ENCODE results near the gene MFN2. TPM values are rescaled to one million over a fixed set of nuclear protein-coding genes. Genes with fewer than 3 reads are reported as not detected.
"Not testable (repeated sequence)": the region's sequence is repeated elsewhere in the genome, so short reads cannot be mapped to it uniquely, and the experiment has no call there.

Gene MFN2
- total RNA-seq = 10 to 100 TPM; 53.8 to 71.6 (median 58.7) TPM

DNA sequence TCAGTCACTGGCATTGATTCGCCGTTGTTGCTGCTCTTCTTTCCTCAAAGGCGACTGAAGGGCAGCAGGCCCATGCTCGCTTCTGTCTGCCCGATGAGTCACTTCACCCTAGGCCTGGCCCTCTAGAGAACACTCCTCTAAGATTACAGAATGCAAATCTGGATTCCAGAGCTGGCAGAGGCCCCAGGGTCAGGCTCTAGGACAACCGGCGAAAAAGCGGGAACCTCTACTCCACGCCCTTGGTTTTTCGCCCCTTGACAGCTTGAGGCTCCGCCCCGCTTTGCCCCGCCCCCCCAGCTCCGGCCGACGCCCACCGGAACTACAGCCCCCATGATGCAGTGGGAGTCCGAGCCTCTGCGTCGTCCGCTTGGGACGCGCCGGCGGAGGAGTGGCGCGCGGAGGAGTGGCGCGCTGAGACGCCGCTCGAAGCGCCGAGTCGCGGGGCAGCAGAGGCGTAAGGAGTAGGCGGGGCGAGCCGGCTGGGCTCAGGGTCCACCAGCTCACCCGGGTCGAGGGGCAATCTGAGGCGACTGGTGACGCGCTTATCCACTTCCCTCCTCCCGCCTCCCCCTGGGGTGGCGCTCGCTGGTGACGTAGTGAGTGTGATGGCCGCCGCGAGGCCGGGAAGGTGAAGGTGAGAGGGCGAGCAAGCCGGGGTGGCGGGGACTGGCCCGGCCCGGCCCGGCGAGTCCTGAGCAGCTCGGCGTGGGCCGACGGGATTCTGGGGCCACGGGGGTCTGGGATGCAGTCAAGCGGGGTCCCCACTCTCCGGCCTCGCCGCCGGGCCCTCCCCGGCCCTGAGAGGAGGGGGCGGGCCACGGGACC, at the start of gene MFN2:
TSS of gene MFN2 (plus strand) at position 594 of the 825 bp plus-strand sequence. CDS start 8,725 bp downstream, outside the sequence.
- Histone ChIP-seq H3K4me3 (peak within 1 kb of the TSS; percentile 73 to 85 (median 76)), H3K9me3 (no peaks in the 10 kb centered on the region), H3K27me3 (no peaks in the 10 kb centered on the region), H3K27ac (peak within 1 kb of the TSS; percentile 92 to 96 (median 94)), H3K36me3 (peaks cover 0 to 49% (median 5%) of the 10 kb centered on the region in 3 donors), H3K4me1 (peaks cover 0 to 51% (median 13%) of the 10 kb centered on the region in 4 donors)
- WGBS, 2 donors = 0% methylated on average over 51 to 54 of the region's 74 CpGs
- DNase-seq (ENCODE audit: low spot score in 2 of 2) = peak; percentile 88 to 92
- TF ChIP-seq, protein P1, sequence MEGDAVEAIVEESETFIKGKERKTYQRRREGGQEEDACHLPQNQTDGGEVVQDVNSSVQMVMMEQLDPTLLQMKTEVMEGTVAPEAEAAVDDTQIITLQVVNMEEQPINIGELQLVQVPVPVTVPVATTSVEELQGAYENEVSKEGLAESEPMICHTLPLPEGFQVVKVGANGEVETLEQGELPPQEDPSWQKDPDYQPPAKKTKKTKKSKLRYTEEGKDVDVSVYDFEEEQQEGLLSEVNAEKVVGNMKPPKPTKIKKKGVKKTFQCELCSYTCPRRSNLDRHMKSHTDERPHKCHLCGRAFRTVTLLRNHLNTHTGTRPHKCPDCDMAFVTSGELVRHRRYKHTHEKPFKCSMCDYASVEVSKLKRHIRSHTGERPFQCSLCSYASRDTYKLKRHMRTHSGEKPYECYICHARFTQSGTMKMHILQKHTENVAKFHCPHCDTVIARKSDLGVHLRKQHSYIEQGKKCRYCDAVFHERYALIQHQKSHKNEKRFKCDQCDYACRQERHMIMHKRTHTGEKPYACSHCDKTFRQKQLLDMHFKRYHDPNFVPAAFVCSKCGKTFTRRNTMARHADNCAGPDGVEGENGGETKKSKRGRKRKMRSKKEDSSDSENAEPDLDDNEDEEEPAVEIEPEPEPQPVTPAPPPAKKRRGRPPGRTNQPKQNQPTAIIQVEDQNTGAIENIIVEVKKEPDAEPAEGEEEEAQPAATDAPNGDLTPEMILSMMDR (IDR thresholded peaks at IDR 0.05) = peak in 1 of 5 experiments; percentile 43
- TF ChIP-seq EP300 (IDR thresholded peaks at IDR 0.05) = peak; percentile 91
- peak in 1 of 2 donors; percentile 45 for TF ChIP-seq POLR2A (IDR thresholded peaks at IDR 0.05)

DNA sequence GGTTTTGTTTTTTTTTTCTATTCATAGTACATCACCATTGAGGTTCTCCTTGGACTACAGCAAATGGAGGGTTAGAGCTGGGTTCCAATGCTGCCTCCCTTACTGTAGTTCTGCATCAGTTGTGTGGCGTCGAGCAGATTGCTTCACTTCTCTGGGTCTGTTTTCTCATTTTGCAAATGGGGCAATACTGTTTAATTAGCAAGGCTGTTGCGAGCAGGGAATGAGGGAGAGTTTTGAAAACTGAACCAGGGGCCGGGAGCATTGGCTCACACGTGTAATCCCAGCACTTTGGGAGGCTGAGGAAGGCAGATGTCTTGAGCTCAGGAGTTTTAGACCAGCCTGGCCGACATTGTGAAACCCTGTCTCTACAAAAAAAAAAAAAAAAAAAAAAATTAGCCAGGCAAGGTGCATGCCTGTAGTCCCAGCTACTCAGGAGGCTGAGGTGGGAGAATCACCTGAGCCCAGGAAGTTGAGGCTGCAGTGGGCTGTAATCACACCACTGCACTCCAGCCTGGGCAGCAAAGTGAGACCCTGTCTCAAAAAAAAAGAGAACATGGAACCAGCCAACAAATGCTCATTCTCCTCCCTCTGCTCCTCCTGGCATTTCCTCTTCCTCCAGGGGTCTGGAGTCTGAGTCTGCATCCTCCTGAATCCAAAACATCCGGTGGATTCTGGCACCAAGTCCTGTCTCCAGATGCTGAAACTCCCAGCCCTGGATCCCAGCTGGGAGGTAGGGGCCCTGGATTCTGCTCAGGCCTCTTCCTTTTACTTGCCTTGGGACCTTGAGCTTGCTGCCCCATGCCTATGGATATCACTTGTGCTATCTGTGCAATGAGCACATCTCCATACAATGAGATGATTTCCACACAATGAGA, 49.4 kb upstream of the MFN2 start:
- no peaks in the 10 kb centered on the region for H3K27me3 ChIP-seq
- no peaks in the 10 kb centered on the region for H3K9me3 ChIP-seq
- TF ChIP-seq EP300 (IDR thresholded peaks at IDR 0.05) = peak in 1 of 2 donors; percentile 13
- TF ChIP-seq POLR2A (IDR thresholded peaks at IDR 0.05) = no peak
- DNase-seq (ENCODE audit: low spot score in 2 of 2) = no peak
- peaks cover 0 to 53% (median 20%) of the 10 kb centered on the region in 4 donors for H3K4me1 ChIP-seq
- 56 to 67% methylated on average over 7 of the region's 7 CpGs for WGBS, 2 donors
- no peaks in the 10 kb centered on the region for H3K36me3 ChIP-seq
- no peak overlapping the region for H3K4me3 ChIP-seq
- H3K27ac ChIP-seq = peak overlapping the region in 2 of 4 donors; percentile 26 to 68

DNA sequence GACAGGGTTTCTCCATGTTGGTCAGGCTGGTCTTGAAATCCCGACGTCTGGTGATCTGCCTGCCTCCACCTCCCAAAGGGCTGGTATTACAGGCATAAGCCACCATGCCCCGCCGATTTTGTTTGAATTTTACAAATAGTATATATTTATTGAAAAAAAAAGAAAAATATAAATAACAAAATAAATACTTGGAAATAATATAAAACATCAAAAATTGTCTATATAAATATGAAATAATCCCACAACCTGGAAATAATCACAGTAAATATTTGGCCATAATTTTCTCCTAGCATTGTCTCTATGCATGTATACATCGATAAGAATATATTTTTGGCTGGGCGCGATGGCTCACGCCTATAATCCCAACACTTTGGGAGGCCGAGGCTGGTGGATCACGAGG, 48.4 kb upstream of the MFN2 start:
- no peak for DNase-seq (ENCODE audit: low spot score in 2 of 2)
- no peaks in the 10 kb centered on the region for H3K9me3 ChIP-seq
- no peak overlapping the region for H3K27ac ChIP-seq
- no peaks in the 10 kb centered on the region for H3K27me3 ChIP-seq
- no peaks in the 10 kb centered on the region for H3K36me3 ChIP-seq
- no peak overlapping the region for H3K4me3 ChIP-seq
- H3K4me1 ChIP-seq = peaks cover 0 to 57% (median 19%) of the 10 kb centered on the region in 4 donors
- 88 to 91% methylated on average over 10 of the region's 10 CpGs for WGBS, 2 donors
- TF ChIP-seq, protein P1 (IDR thresholded peaks at IDR 0.05) = no peak
- TF ChIP-seq POLR2A (IDR thresholded peaks at IDR 0.05) (no peak), EP300 (IDR thresholded peaks at IDR 0.05) (no peak)

DNA sequence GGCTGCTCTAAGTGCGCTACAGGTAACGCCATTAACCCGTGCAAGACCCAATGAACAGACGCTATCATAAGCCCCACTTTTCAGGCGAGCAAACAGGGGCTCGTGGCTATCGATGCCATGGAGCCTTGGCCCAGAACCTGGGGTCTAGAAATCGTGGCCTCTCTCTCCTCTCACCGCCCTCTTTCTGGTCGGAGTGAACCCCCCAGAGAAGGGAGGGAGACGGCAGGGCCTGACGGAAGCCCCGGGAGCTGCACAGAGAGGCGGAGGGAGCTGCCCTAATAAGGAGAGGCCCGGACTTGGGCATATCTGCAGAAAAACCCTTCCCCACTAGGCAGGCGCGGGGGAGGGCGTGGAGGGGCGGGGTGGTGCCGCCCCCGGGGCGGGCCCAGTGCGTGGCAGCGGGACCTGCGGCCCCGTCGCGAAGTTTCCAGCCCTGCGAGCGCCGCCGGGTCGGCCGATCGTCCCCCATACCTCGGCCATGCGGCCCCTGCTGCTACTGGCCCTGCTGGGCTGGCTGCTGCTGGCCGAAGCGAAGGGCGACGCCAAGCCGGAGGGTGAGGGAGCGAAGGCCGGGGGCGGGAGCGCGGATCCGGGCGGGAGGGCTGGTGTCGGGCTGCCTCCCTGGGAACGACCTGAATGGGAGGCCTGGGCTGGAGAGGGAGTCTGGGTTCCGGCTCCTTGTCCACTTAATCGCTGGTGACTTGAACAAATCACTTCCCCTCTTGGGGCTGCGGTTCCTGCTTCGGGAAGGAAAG, 45.8 kb upstream of the MFN2 start, which contains the start of gene PLOD1:
TSS of gene PLOD1 (plus strand) at position 416 of the 755 bp plus-strand sequence. CDS start at position 479, 63 bp downstream.
- H3K4me3 ChIP-seq = peak within 1 kb of the TSS; percentile 49 to 77 (median 72)
- 0 to 1% methylated on average over 42 to 53 of the region's 55 CpGs for WGBS, 2 donors
- TF ChIP-seq POLR2A (IDR thresholded peaks at IDR 0.05) (peak in 1 of 2 donors; percentile 81), EP300 (IDR thresholded peaks at IDR 0.05) (peak; percentile 14 to 75)
- TF ChIP-seq, protein P1 (IDR thresholded peaks at IDR 0.05) = no peak

DNA sequence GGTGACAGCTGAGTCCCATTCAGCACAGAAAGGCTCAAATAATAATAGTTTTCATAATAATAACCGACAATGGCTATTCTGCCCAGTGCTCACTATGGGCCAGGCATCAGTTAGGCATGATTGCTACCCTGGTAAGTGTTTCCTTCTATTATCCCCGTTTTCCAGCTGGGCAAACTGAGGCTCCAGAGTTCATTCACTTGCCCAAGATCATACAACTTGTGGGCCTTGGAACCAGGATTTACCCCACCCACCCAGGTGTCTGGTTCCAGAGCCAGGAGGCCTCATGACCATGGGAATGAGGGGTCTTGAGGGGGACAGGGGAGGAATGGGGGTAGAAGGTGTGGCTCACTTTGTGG, 45.2 kb upstream of the MFN2 start:
- no peak for DNase-seq (ENCODE audit: low spot score in 2 of 2)
- Histone ChIP-seq H3K27ac (peak overlapping the region; percentile 73 to 92 (median 84)), H3K4me1 (peaks cover 0 to 63% (median 21%) of the 10 kb centered on the region in 4 donors), H3K27me3 (no peaks in the 10 kb centered on the region), H3K36me3 (peaks cover 0 to 8% (median 0%) of the 10 kb centered on the region in 3 donors), H3K4me3 (peak overlapping the region; percentile 49 to 77 (median 72)), H3K9me3 (no peaks in the 10 kb centered on the region)
- WGBS, 2 donors = 0 to 13% methylated on average over 2 of the region's 2 CpGs
- TF ChIP-seq EP300 (IDR thresholded peaks at IDR 0.05) (no peak), POLR2A (IDR thresholded peaks at IDR 0.05) (no peak)
- TF ChIP-seq, protein P1 (IDR thresholded peaks at IDR 0.05) = no peak

More for the DNA sequence above, 45.8 kb upstream of the MFN2 start, which contains the start of gene PLOD1:
- Histone ChIP-seq H3K27me3 (no peaks in the 10 kb centered on the region), H3K27ac (peak within 1 kb of the TSS; percentile 73 to 92 (median 84)), H3K36me3 (peaks cover 0 to 8% (median 0%) of the 10 kb centered on the region in 3 donors), H3K9me3 (no peaks in the 10 kb centered on the region), H3K4me1 (peaks cover 0 to 63% (median 26%) of the 10 kb centered on the region in 4 donors)
- peak; percentile 84 to 85 for DNase-seq (ENCODE audit: low spot score in 2 of 2)

DNA sequence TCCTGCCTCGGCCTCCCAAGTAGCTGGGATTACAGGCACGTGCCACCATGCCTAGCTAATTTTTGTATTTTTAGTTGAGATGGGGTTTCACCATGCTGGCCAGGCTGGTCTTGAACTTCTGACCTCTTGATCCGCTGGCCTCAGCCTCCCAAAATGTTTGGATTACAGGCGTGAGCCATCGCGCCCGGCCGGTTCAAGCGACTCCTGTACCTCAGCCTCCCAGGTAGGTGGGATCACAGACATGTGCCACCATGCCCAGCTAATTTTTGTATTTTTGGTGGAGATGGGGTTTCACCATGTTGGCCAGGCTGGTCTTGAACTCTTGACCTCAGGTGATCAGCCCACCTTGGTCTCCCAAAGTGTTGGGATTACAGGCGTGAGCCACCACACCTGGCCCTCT, 44.5 kb upstream of the MFN2 start:
- 88 to 92% methylated on average over 10 of the region's 10 CpGs for WGBS, 2 donors
- Histone ChIP-seq H3K4me1 (peaks cover 0 to 64% (median 19%) of the 10 kb centered on the region in 4 donors), H3K4me3 (peak overlapping the region in 2 of 4 donors; percentile 72 to 77), H3K27ac (peak overlapping the region in 2 of 4 donors; percentile 4 to 83)
- H3K36me3 ChIP-seq; DNase-seq (ENCODE audit: low spot score in 2 of 2); H3K27me3 ChIP-seq; H3K9me3 ChIP-seq: not testable (repeated sequence)
